Left lobe of liver (tissue), 2 donors: ENCODE data around the gene NRROS. TPM values are rescaled to one million over a fixed set of nuclear protein-coding genes. Genes with fewer than 3 reads are reported as not detected.
A peak's percentile ranks its signal among the peaks of the same experiment; 100 is the strongest.
"Not testable (repeated sequence)": the region's sequence is repeated elsewhere in the genome, so short reads cannot be mapped to it uniquely, and the experiment has no call there.

ENCODE experiments used
- ATAC-seq: fragments of 200-7000 bp; cut with Tn5 transposase; one replicate; pipeline ENCODE4 v1.9.1; 2020; ENCODE audit warnings: mild to moderate bottlenecking, moderate library complexity
- DNase-seq: peaks from one replicate; pipeline ENCODE4 v3.0.0-alpha.2; 2020; ENCODE audit warnings: low spot score
- total RNA-seq: library from RNA; stranded (reverse); gene quantifications from one replicate; pipeline ENCODE4 v1.2.1, GENCODE V29; 2021
- donor health status: DM: no; HTN: no; CAD: no; lungs with moderate emphysema.
- donor health status: DM: no; HTN: yes; CAD: no.

The NRROS gene
- total RNA-seq, 1 donor from 2014 or later = 1.7 TPM

- no peak for DNase-seq
- ATAC-seq = peak; percentile 28
These were observed 15.3 kb upstream of the NRROS start for GRCh38 chr3:196624067-196624790.

- ATAC-seq (peak; percentile 31), DNase-seq (no peak)
These were observed 14.6 kb upstream of the NRROS start for GRCh38 chr3:196624907-196625306.

GRCh38 chr3:196625331-196625730 lies 14.2 kb upstream of the NRROS start:
- DNase-seq (no peak), ATAC-seq (no peak)

- DNase-seq (no peak), ATAC-seq (no peak)
These were observed 11.6 kb upstream of the NRROS start for GRCh38 chr3:196627918-196628231.

DNA sequence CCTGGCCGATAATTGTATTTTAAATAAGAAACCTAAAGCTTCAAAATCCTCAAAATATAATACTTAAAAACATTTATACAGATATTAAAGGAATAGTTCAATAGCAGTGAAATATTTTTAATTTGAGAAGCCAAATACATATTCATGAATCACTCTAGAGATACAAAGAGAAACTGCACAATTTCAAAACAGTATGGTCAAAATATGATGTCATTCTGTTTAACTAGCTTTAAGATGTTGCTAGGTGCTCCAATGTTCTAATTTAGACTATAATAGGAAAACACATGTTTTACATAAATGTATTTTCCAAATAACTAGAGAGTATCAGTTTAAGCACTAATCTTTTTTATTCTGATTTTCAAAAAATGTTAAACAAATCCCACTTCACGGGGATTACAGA lies 10.3 kb upstream of the NRROS start:
- no peak for DNase-seq
- ATAC-seq = no peak

- no peak for DNase-seq
- ATAC-seq = no peak
These were observed 7.8 kb upstream of the NRROS start for GRCh38 chr3:196631682-196632045.

GRCh38 chr3:196632046-196632751 lies 7.3 kb upstream of the NRROS start:
- peak; percentile 83 for DNase-seq
- peak; percentile 97 for ATAC-seq

- ATAC-seq (no peak), DNase-seq (no peak)
These were observed 5.8 kb upstream of the NRROS start for GRCh38 chr3:196633555-196634151.

GRCh38 chr3:196634224-196634623 lies 5.3 kb upstream of the NRROS start:
- ATAC-seq (no peak), DNase-seq (no peak)

DNA sequence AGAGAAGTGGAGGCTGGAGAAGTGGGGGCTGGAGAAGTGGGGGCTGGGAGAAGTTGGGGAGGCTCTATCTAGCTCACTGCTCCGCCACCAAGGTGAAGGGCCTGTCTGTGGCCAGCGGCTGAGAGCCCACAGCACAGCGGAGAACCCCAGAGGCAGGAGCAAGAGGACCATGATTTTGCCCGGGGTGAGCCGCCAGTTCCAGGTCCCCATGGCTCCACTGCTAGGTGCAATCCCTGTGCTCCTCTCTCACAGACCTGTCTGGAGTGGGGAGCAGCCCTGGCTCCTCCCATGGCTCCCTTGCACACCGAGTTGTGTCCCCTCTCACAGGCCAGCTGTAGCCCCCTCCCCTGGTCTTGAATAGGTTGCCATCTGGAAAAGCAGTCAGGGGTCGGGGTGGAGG lies 4.7 kb upstream of the NRROS start:
- no peak for DNase-seq
- ATAC-seq = no peak

- ATAC-seq = no peak
These were observed 2.8 kb upstream of the NRROS start for GRCh38 chr3:196636369-196637349.

GRCh38 chr3:196637941-196638340 lies 1.6 kb upstream of the NRROS start:
- ATAC-seq, DNase-seq: not testable (repeated sequence)

More at GRCh38 chr3:196636369-196637349, 2.8 kb upstream of the NRROS start:
- no peak for DNase-seq

DNA sequence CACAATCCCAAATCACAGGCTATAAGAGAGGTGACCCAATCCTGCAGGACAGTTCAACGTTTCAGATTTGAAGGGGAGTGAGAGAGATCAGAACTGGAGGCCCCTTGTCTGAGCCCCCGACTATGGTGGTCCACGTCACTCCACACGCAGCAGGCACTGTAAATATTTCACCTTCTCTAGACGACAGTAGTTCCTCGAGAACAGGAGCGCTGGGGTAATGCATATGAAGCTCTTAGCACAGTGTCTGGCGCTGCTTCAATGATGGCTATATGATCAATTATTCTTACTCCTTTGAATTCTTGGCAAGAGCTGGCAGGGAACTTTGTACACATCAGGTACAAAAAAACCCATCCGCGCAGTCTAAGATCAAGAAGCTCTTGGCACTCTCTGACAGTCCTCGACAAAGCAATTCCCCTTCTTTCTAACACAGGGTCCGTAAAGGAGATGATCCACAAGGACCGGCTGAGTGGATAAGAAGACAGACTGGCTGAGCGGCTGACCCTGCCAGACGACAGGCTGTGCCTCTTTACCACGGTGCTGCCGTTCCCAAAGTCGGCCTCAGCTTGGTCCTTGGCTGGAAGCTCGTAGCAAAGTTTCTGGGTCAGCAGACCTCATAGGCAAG lies 522 bp upstream of the NRROS start:
- peak; percentile 16 for ATAC-seq
- no peak for DNase-seq

DNA sequence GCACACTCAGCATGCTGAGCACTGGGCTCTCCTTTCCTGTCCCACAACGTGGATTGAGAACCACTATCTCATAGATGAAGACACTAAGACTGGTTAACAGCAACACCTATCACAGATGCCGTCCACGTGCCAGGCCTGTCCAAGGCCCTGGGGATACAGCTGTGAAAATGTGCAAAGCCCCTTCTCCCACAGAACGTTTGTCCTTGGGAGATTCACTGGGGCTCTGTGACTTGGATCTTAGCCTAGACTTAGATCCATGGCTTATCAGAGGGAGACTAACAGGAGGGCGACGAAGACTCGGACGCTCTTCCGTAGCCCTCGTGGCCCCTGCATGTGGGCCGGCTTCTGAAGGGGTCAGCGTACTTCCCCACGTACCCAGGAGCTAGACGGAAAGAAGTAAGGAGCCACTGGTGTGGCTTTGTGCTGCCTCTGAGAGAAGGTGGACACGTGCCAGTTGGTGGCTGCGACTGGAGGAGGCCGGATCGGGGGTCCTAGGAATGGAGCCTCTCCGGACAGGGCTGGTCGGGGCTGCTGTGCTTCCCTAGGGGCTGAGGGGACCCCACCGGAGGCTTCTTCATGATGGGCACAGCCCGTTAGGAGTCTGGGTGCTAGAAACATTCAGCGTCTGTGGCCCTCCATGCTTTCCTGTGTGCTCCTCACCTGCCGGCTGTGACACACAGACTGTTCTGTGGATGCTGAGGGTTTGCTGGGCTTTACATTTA lies 964 bp downstream of the NRROS start:
- ATAC-seq = no peak

DNA sequence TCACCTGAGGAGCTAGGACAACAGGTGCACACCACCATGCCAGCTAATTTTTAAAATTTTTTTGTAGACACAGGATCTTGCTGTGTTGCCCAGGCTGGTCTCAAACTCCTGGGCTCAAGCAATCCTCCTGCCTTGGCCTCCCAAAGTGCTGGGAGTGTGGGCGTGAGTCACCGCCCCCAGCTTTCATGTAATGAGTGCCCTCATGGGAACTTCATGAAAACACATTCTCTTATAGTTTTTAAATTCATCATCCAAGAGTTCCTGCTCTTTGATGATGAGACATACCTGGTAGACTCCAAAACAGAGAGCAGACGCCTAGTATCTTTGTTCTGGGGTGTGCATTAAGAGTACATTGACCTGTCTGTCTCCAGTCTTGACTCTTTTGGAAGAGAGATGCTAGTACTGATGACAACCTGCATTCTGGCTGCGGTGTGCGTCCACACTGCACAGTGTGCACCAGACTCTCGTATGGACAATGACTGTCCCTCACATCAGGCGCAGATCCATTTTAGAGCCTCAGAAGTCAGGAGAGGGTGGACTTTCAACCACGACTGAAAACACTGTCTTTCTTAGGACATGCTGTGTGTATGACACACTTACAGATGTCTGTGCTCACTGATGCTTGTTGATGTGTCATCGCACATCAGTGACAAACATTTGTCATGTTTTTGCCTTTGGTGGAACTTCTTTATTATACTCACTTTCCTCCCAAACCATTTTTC lies 2.0 kb downstream of the NRROS start:
- no peak for DNase-seq
- no peak for ATAC-seq

More for the DNA sequence above, 964 bp downstream of the NRROS start:
- no peak for DNase-seq

DNA sequence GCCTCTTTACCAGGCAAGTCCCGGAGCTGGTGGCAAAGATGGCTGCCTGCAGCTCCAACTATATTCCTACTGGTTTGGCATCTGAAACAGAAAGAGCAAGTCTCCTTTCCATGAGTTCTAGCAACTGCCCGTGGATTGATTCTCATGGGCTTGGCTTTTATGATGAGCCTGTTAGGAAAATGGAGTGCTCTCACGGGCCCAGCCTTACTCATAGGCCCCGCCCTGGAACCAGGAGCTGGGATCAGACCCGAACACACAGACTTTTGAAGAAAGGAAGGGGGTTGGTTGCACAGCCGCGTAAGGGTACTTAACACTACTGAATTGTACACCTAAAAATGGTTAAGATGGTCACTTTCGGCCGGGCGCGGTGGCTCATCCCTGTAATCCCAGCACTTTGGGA lies 2.9 kb downstream of the NRROS start:
- ATAC-seq (no peak), DNase-seq (no peak)

GRCh38 chr3:196643201-196643749 lies 3.8 kb downstream of the NRROS start:
- no peak for DNase-seq
- peak; percentile 10 for ATAC-seq

DNA sequence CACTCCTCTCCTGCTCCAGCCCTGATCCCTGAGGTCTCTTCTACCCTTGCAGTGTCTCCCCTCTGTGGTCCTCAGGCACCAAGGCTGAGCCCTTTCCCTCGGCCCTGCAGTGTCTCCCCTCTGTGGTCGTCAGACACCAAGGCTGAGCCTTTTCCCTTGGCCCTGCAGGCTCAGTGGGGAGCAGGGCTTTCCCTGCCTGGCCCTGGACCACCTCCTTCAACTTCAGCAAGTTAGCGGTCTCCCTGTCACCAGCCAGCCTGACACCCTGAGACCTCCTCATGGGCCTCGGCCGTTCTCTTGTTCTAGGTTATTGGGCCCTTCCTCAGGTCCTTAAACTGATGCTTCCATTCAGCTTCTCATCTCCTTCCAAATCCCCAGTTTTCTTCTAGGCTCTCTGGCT lies 4.3 kb downstream of the NRROS start:
- ATAC-seq (no peak), DNase-seq (no peak)

DNA sequence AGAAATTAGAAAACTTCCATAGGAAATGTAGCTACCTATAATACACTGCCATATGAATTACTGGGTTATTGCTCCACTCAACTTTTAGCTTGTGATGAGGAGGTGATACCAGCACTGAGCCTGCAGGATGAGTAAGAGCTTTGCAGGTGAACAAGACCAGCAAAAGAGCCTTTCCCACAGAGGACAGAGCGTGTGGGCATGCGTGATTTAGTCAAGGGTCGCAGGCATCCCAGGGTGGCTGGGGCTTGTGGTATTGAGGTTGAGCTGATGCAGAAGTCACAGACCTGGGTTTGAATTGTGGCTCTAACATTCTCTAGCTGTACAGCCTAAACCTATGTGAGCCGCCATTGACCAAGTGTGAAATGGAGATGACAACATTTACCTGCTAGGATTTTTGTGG lies 5.6 kb downstream of the NRROS start:
- no peak for ATAC-seq
- DNase-seq = no peak
